Upper lobe of left lung (tissue), 6 donors: ENCODE data around the gene MICALL1. TPM values are rescaled to one million over a fixed set of nuclear protein-coding genes. Genes with fewer than 3 reads are reported as not detected.

ENCODE experiments used
- ATAC-seq, 2 donors: fragments of 200-7000 bp; cut with Tn5 transposase; one replicate each; pipeline ENCODE4 v1.9.1; 2022; ENCODE audit warnings: mild to moderate bottlenecking in 2 of 2, moderate library complexity in 2 of 2; ENCODE audit not compliant: low FRiP score in 2 of 2
- DNase-seq, 2 donors: peaks; one replicate each; pipeline ENCODE4 v3.0.0-alpha.2; 2019 to 2020
- H3K27ac ChIP-seq, 4 donors: fragments of 200-600 bp; sonication (generic); one replicate each; pipeline ENCODE4 v1.5.1; 2016 to 2019
- H3K27me3 ChIP-seq, 4 donors: fragments of 200-600 bp; sonication (generic); one replicate each; pipeline ENCODE4 v1.5.1; 2017 to 2019
- H3K36me3 ChIP-seq, 4 donors: fragments of 200-600 bp; sonication (generic); one replicate each; pipeline ENCODE4 v1.5.1; 2016 to 2019
- H3K4me1 ChIP-seq, 4 donors: fragments of 200-600 bp; sonication (generic); one replicate each; pipeline ENCODE4 v1.5.1; 2018 to 2019
- H3K4me3 ChIP-seq, 4 donors: fragments of 200-600 bp; sonication (generic); one replicate each; pipeline ENCODE4 v1.5.1; 2017 to 2019; ENCODE audit warnings: mild to moderate bottlenecking in 2 of 4, moderate library complexity in 1 of 4
- H3K9me3 ChIP-seq, 4 donors: fragments of 200-600 bp; sonication (generic); one replicate each; pipeline ENCODE4 v1.5.1; 2018 to 2019
- EP300 ChIP-seq, 4 donors: sonication (generic); formaldehyde crosslinking; IDR thresholded peaks; one replicate each; pipeline ENCODE4 v1.5.1; 2017; ENCODE audit warnings: antibody characterized with exemption in 4 of 4, control low read depth in 2 of 4
- POLR2A ChIP-seq, 4 donors: fragments of 450-650 bp; IDR thresholded peaks; one replicate each; pipeline ENCODE4 v1.5.1; 2016 to 2017; ENCODE audit warnings: antibody characterized with exemption in 4 of 4, mild to moderate bottlenecking in 2 of 4
- POLR2AphosphoS5 ChIP-seq, 2 donors: sonication (generic); formaldehyde crosslinking; IDR thresholded peaks; one replicate each; pipeline ENCODE4 v1.5.1; 2017; ENCODE audit warnings: antibody characterized with exemption in 2 of 2
- WGBS, 2 donors: methylation state at CpG; one replicate each; pipeline ENCODE4 v1.1.5; 2017 to 2018; 5-methylcytosine and 5-hydroxymethylcytosine counted together
- total RNA-seq, 6 donors: library from RNA; depleted of rRNA in 4 of 6; stranded (reverse); fragments of >200 nt in 4 of 6; gene quantifications; one replicate each; pipeline versions ENCODE4 v1.1.0 to v1.2.1, GENCODE V29; 2016 to 2021
- TF ChIP-seq, protein P1 (sequence below), 6 experiments: fragments of 450-650 bp in 4 of 6; fragments of 200-600 bp in 2 of 6; sonication (generic) in 2 of 6; IDR thresholded peaks; one replicate each; pipeline ENCODE4 v1.5.1; 2016 to 2019; ENCODE audit warnings: antibody characterized with exemption in 6 of 6
- donor health status: DM: no; HTN: no; CAD: no; lungs with moderate emphysema.
- donor health status: DM: no; HTN: yes; CAD: no; lungs with severe emphysema.

MICALL1 gene
- total RNA-seq, 6 donors from 2014 or later: 24.3 to 47.1 (median 37.3) TPM

GRCh38 chr22:37967147-37967546 is 61.0 kb downstream of the MICALL1 start:
- DNase-seq: no peak
- Histone ChIP-seq H3K27me3 (no peaks in the 10 kb centered on the region), H3K4me1 (peaks cover 0 to 5% (median 0%) of the 10 kb centered on the region in 4 donors), H3K4me3 (no peak overlapping the region), H3K27ac (no peak overlapping the region), H3K9me3 (no peaks in the 10 kb centered on the region), H3K36me3 (peaks cover 6 to 67% (median 42%) of the 10 kb centered on the region in 4 donors)
- no peak for ATAC-seq
- 59 to 73% methylated on average over 1 of the region's 1 CpG for WGBS, 2 donors
- TF ChIP-seq POLR2A (IDR thresholded peaks at IDR 0.05): no peak
- TF ChIP-seq, protein P1, sequence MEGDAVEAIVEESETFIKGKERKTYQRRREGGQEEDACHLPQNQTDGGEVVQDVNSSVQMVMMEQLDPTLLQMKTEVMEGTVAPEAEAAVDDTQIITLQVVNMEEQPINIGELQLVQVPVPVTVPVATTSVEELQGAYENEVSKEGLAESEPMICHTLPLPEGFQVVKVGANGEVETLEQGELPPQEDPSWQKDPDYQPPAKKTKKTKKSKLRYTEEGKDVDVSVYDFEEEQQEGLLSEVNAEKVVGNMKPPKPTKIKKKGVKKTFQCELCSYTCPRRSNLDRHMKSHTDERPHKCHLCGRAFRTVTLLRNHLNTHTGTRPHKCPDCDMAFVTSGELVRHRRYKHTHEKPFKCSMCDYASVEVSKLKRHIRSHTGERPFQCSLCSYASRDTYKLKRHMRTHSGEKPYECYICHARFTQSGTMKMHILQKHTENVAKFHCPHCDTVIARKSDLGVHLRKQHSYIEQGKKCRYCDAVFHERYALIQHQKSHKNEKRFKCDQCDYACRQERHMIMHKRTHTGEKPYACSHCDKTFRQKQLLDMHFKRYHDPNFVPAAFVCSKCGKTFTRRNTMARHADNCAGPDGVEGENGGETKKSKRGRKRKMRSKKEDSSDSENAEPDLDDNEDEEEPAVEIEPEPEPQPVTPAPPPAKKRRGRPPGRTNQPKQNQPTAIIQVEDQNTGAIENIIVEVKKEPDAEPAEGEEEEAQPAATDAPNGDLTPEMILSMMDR (IDR thresholded peaks at IDR 0.05): no peak
- TF ChIP-seq EP300 (IDR thresholded peaks at IDR 0.05): no peak
- no peak for TF ChIP-seq POLR2AphosphoS5 (IDR thresholded peaks at IDR 0.05)

- Histone ChIP-seq H3K36me3 (peaks cover 6 to 64% (median 39%) of the 10 kb centered on the region in 4 donors), H3K27ac (no peak overlapping the region), H3K4me3 (no peak overlapping the region), H3K27me3 (no peaks in the 10 kb centered on the region), H3K9me3 (no peaks in the 10 kb centered on the region), H3K4me1 (peaks cover 0 to 5% (median 0%) of the 10 kb centered on the region in 4 donors)
- 93 to 94% methylated on average over 13 to 14 of the region's 14 CpGs for WGBS, 2 donors
- ATAC-seq (no peak), DNase-seq (no peak)
- TF ChIP-seq POLR2A (IDR thresholded peaks at IDR 0.05) (no peak), POLR2AphosphoS5 (IDR thresholded peaks at IDR 0.05) (no peak), EP300 (IDR thresholded peaks at IDR 0.05) (no peak)
- TF ChIP-seq, protein P1 (IDR thresholded peaks at IDR 0.05): no peak
Measured at GRCh38 chr22:37967637-37968451, 61.7 kb downstream of the MICALL1 start.

GRCh38 chr22:37968452-37969251 is 62.6 kb downstream of the MICALL1 start:
- TF ChIP-seq POLR2AphosphoS5 (IDR thresholded peaks at IDR 0.05): no peak
- no peak for TF ChIP-seq POLR2A (IDR thresholded peaks at IDR 0.05)
- TF ChIP-seq EP300 (IDR thresholded peaks at IDR 0.05): no peak
- TF ChIP-seq, protein P1 (IDR thresholded peaks at IDR 0.05): no peak
- Histone ChIP-seq H3K27me3 (no peaks in the 10 kb centered on the region), H3K4me3 (no peak overlapping the region), H3K36me3 (peaks cover 6 to 62% (median 33%) of the 10 kb centered on the region in 4 donors), H3K9me3 (no peaks in the 10 kb centered on the region), H3K27ac (no peak overlapping the region), H3K4me1 (peaks cover 0 to 5% (median 0%) of the 10 kb centered on the region in 4 donors)
- 96 to 98% methylated on average over 5 of the region's 5 CpGs for WGBS, 2 donors
- no peak for ATAC-seq
- no peak for DNase-seq

DNA sequence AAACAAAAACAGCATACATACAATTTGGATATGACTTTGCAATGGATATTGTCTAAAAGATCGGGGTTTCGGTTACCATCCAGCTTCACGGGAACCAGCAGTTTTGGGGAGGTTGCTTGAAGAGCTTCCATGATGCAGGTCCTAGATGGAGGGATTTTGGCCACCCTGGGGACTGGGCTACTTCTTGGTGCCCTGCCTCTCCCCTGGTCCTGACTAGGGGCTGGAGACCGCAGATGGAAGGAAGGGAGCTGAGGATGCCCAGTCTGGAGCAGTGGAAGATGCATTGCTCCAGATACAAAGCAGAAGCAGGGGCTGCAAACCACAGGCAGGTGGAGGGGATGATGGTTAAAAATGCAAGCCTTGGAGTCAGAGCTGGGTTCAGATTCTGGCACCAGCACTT is 64.8 kb downstream of the MICALL1 start:
- H3K9me3 ChIP-seq: no peaks in the 10 kb centered on the region
- no peaks in the 10 kb centered on the region for H3K4me1 ChIP-seq
- no peak overlapping the region for H3K27ac ChIP-seq
- no peak for ATAC-seq
- H3K36me3 ChIP-seq: peaks cover 6 to 53% (median 33%) of the 10 kb centered on the region in 4 donors
- H3K4me3 ChIP-seq: no peak overlapping the region
- H3K27me3 ChIP-seq: no peaks in the 10 kb centered on the region
- no peak for DNase-seq
- WGBS, 2 donors: 93 to 98% methylated on average over 4 of the region's 4 CpGs
- TF ChIP-seq POLR2A (IDR thresholded peaks at IDR 0.05) (no peak), EP300 (IDR thresholded peaks at IDR 0.05) (no peak), POLR2AphosphoS5 (IDR thresholded peaks at IDR 0.05) (no peak)
- TF ChIP-seq, protein P1 (IDR thresholded peaks at IDR 0.05): no peak
